ENCODE results near the gene ELF1.

DNA sequence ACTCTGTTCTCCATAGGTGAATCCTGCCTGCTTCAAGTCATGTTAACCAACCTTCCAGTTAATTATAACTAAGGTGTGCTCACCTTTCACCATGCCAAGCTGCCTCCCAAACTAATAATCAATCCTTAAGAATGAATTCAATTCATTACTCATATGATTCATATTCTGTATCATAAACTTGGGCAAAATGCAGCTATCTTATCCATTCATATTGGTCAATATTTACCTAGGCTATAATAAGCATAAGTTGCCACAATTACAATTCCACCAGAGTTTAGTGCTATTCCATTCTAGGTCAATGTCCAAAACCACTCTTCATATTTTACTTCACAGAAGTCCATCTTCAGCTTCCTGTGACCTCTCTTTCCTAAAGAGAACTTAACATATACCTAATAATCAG, 13.4 kb downstream of the ELF1 start:
- TF ChIP-seq, protein P1, sequence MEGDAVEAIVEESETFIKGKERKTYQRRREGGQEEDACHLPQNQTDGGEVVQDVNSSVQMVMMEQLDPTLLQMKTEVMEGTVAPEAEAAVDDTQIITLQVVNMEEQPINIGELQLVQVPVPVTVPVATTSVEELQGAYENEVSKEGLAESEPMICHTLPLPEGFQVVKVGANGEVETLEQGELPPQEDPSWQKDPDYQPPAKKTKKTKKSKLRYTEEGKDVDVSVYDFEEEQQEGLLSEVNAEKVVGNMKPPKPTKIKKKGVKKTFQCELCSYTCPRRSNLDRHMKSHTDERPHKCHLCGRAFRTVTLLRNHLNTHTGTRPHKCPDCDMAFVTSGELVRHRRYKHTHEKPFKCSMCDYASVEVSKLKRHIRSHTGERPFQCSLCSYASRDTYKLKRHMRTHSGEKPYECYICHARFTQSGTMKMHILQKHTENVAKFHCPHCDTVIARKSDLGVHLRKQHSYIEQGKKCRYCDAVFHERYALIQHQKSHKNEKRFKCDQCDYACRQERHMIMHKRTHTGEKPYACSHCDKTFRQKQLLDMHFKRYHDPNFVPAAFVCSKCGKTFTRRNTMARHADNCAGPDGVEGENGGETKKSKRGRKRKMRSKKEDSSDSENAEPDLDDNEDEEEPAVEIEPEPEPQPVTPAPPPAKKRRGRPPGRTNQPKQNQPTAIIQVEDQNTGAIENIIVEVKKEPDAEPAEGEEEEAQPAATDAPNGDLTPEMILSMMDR (IDR thresholded peaks at IDR 0.05) = no peak
- no peak for TF ChIP-seq POLR2A (IDR thresholded peaks at IDR 0.05)
